RWPE2 (cell line): ENCODE data around the gene FAM118B.

Source experiments
- ATAC-seq: fragments of 200-7000 bp; cut with Tn5 transposase; 3 replicates; pipeline ENCODE4 v1.9.1; 2021; ENCODE audit warnings: low read depth
- DNase-seq: peaks from one replicate; pipeline ENCODE4 v3.0.0-alpha.2; 2020; ENCODE audit warnings: low spot score
- H3K27ac ChIP-seq: fragments of 450-650 bp; 2 replicates; pipeline ENCODE4 v1.5.1; 2017; ENCODE audit warnings: mild to moderate bottlenecking; ENCODE audit not compliant: poor library complexity, severe bottlenecking
- H3K27me3 ChIP-seq: fragments of 250-450 bp; sonication (Bioruptor Pico); 2 replicates; pipeline ENCODE4 v1.5.1; 2021; ENCODE audit warnings: mild to moderate bottlenecking, moderate library complexity; ENCODE audit not compliant: insufficient read depth, poor library complexity, severe bottlenecking
- H3K36me3 ChIP-seq: fragments of 250-450 bp; sonication (Bioruptor Pico); 2 replicates; pipeline ENCODE4 v1.5.1; 2020; ENCODE audit warnings: low read depth, mild to moderate bottlenecking, moderate library complexity
- H3K4me1 ChIP-seq: fragments of 250-450 bp; sonication (Bioruptor Pico); 2 replicates; pipeline ENCODE4 v1.5.1; 2021; ENCODE audit warnings: mild to moderate bottlenecking, moderate library complexity; ENCODE audit not compliant: insufficient read depth, poor library complexity, severe bottlenecking
- H3K4me3 ChIP-seq: fragments of 250-450 bp; sonication (Bioruptor Pico); 2 replicates; pipeline ENCODE4 v1.5.1; 2021; ENCODE audit warnings: mild to moderate bottlenecking, moderate library complexity; ENCODE audit not compliant: severe bottlenecking
- H3K9me3 ChIP-seq: fragments of 250-450 bp; sonication (Bioruptor Pico); 2 replicates; pipeline ENCODE4 v1.5.1; 2021; ENCODE audit warnings: mild to moderate bottlenecking, moderate library complexity; ENCODE audit not compliant: severe bottlenecking
- TF ChIP-seq, protein P1 (sequence below): fragments of 450-650 bp; IDR thresholded peaks from one replicate; pipeline ENCODE4 v1.5.1; 2017; ENCODE audit warnings: mild to moderate bottlenecking, moderate library complexity; ENCODE audit not compliant: poor library complexity, severe bottlenecking

FAM118B gene

DNA sequence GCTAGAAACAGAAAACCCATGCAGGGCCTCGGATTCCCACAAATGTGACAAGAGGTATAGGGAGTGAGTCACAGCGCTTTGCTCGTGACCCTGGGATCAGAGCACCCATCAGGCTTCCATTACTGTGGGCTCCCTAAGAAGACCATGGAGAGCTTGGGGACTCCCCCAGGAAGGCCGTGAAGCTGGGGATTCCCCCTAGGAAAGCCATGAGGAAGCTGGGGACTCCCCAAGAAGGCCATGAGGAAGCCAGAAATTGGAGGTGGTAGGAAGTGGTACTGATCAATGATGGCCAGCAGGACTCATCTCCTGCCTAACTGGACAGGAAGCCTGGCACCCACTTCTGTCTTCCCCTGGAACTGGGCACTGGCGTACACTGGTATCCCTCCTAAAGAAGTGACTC lies 82.1 kb downstream of the FAM118B start:
- no peaks in the 10 kb centered on the region for H3K27me3 ChIP-seq
- no peak overlapping the region for H3K27ac ChIP-seq
- DNase-seq = no peak
- TF ChIP-seq, protein P1, sequence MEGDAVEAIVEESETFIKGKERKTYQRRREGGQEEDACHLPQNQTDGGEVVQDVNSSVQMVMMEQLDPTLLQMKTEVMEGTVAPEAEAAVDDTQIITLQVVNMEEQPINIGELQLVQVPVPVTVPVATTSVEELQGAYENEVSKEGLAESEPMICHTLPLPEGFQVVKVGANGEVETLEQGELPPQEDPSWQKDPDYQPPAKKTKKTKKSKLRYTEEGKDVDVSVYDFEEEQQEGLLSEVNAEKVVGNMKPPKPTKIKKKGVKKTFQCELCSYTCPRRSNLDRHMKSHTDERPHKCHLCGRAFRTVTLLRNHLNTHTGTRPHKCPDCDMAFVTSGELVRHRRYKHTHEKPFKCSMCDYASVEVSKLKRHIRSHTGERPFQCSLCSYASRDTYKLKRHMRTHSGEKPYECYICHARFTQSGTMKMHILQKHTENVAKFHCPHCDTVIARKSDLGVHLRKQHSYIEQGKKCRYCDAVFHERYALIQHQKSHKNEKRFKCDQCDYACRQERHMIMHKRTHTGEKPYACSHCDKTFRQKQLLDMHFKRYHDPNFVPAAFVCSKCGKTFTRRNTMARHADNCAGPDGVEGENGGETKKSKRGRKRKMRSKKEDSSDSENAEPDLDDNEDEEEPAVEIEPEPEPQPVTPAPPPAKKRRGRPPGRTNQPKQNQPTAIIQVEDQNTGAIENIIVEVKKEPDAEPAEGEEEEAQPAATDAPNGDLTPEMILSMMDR = no peak
- no peaks in the 10 kb centered on the region for H3K9me3 ChIP-seq
- peaks cover 21% of the 10 kb centered on the region for H3K36me3 ChIP-seq
- H3K4me1 ChIP-seq = no peaks in the 10 kb centered on the region
- ATAC-seq = no peak
- no peak overlapping the region for H3K4me3 ChIP-seq

DNA sequence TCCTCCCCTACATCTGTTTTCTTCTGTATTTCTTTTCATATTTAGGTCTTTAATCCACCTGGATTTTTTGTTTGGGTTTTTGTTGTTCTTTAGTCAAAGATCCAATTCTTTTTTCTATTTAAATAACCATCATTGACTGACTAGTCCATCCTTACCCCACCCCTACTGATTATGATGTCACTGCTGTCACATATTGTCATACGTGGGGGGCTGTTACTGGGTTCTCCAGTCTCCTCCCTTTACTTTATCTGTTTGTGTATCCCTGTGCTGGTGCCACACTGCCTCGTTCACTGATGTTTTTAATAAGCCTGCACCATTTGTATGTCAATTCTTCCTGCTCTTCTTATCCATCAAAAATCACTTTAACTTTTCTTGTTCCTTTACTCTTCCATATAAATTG lies 85.4 kb downstream of the FAM118B start:
- no peak for ATAC-seq
- TF ChIP-seq, protein P1 = no peak
- H3K4me3 ChIP-seq = no peak overlapping the region
- H3K36me3 ChIP-seq = peaks cover 25% of the 10 kb centered on the region
- H3K9me3 ChIP-seq = no peaks in the 10 kb centered on the region
- no peak for DNase-seq
- no peak overlapping the region for H3K27ac ChIP-seq
- no peaks in the 10 kb centered on the region for H3K4me1 ChIP-seq
- H3K27me3 ChIP-seq = no peaks in the 10 kb centered on the region

DNA sequence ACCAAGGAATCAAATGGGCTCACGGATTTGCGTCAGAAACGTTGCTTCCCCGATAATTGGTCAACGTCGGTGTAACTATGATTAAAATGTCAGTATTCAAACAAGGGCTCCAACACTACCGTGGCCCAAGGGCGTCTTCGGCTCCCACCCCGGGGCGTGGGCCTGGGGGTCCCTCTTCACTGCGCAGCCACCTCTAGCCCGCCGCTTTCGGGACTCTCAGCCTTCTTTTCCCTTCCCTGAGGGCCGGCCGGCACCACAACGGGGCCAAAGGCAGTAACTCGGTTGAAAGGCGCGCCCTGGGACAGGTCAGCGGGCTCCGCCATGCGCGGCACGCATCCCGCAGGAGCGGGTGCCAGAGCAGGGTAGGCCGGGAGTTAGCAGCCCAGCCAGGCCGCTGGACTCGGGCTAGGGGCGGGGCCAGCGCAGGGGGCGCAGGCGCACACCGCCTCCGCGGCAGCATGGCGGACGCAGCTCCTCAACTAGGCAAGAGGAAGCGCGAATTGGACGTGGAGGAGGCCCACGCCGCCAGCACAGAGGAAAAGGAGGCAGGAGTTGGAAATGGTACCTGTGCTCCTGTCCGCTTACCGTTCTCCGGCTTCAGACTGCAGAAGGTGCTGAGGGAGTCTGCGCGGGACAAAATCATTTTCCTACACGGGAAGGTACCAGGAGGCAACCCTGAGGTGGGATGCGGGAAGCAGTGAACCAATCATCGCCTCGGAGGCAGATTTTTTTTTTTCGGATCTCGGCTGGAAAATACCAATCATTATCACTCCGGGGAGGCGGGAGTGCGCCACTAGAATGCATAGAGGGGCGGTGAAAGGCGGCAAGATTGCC lies 92.3 kb downstream of the FAM118B start, which contains the start of gene DCPS:
DCPS (plus strand) TSS at position 438 of the 834 bp plus-strand sequence; CDS start at position 459, 21 bp downstream.
- H3K4me1 ChIP-seq = peaks cover 7% of the 10 kb centered on the region
- no peaks in the 10 kb centered on the region for H3K27me3 ChIP-seq
- peak within 1 kb of the TSS; percentile 48 for H3K4me3 ChIP-seq
- DNase-seq = peak; percentile 86
- ATAC-seq = peak; percentile 97
- H3K27ac ChIP-seq = peak within 1 kb of the TSS; percentile 66
- TF ChIP-seq, protein P1 = no peak
- H3K9me3 ChIP-seq = no peaks in the 10 kb centered on the region
- peaks cover 12% of the 10 kb centered on the region for H3K36me3 ChIP-seq

DNA sequence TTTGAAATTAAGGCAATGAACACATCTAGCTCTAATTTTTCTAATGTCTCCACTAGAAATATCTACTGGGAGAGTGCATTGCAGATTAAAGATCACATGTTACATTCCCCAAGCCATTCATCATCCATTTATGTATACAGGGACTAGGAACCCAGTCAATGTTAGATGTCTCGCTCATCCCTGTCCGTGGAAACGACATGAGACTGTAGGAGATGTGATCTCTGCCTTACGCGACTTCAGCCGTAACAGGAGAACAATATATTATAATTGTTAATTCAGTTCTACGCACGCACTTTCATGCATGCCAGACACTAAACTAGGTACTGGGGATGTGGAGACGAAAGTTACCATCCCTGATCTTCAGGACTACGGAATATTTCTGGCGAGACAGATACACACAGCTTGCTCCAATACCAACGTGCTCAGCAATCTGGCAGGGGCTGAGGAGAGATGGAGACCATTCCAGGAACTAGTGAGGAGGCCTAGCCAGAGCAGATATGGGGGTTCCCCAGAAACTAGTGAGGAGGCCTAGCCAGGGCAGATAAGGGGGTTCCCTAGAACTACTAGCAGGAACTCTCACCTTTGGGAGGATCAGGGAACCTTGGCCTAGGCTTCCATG lies 93.0 kb downstream of the FAM118B start:
- TF ChIP-seq, protein P1 = no peak
- Histone ChIP-seq H3K4me3 (peak overlapping the region; percentile 48), H3K36me3 (peaks cover 10% of the 10 kb centered on the region; the same call in 1 of the 2 replicates), H3K27me3 (no peaks in the 10 kb centered on the region), H3K9me3 (no peaks in the 10 kb centered on the region), H3K27ac (peak overlapping the region; percentile 66), H3K4me1 (peaks cover 7% of the 10 kb centered on the region)
- DNase-seq (no peak), ATAC-seq (peak; percentile 21; the same call in 2 of the 3 replicates)

DNA sequence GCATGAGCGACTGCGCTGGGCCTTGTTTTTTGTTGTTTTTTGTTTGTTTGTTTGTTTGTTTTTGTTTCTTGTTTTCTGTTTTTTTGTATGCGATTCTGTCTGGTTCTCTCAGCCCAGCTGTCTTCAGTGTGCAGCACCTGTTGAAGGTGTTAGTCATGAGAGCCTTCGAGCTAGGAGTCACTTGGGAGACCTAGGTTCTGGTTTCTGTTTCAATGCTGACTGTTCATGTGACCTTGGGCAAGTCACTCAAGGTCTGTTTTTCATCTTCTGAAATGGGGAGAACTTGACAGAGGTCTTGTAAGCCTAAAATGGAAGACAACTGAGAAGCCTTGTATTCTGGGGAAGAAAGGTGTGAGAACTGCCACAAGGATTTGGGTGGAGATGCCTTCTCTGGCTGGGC lies 94.1 kb downstream of the FAM118B start:
- Histone ChIP-seq H3K4me3 (no peak overlapping the region), H3K9me3 (no peaks in the 10 kb centered on the region), H3K4me1 (peaks cover 7% of the 10 kb centered on the region), H3K27me3 (no peaks in the 10 kb centered on the region), H3K27ac (no peak overlapping the region), H3K36me3 (peaks cover 7% of the 10 kb centered on the region; the same call in 1 of the 2 replicates)
- ATAC-seq (no peak), DNase-seq (no peak)
- TF ChIP-seq, protein P1 = no peak
